Naive thymus-derived CD4-positive, alpha-beta T cell (primary cell): ENCODE measurements around the gene AHNAK. TPM values are rescaled to one million over a fixed set of nuclear protein-coding genes. Genes with fewer than 3 reads are reported as not detected.
A peak's percentile ranks its signal among the peaks of the same experiment; 100 is the strongest.

Experiments
- ATAC-seq: fragments of 150-1000 bp; cut with Tn5 transposase; 2 replicates; pipeline ENCODE4 v1.10.0; 2021; ENCODE audit warnings: mild to moderate bottlenecking, moderate library complexity
- CTCF ChIA-PET: fragments of 350-600 bp; sonication (Branson Sonifier 250); formaldehyde crosslinking; loops from one replicate; lab custom pipeline; 2021; ENCODE audit warnings: antibody characterized with exemption; lab: Charles Lee
- POLR2A ChIA-PET: fragments of 350-600 bp; sonication (Branson Sonifier 250); formaldehyde crosslinking; loops from one replicate; lab custom pipeline; 2021; ENCODE audit warnings: antibody characterized with exemption, inconsistent platforms; lab: Charles Lee
- DNase-seq, 9 donors: peaks; one replicate each; pipeline versions ENCODE4 v3.0.0 to v3.0.0-alpha.2; 2020 to 2022; ENCODE audit warnings: mixed read lengths in 1 of 9
- H3K27ac ChIP-seq: one replicate; pipeline ENCODE4 v1.7.0; 2013; ENCODE audit warnings: mild to moderate bottlenecking, low read depth, low read length, moderate library complexity
- H3K27me3 ChIP-seq, 2 donors: one replicate each; pipeline ENCODE4 v1.7.0; 2013; ENCODE audit warnings: low read length in 2 of 2, mild to moderate bottlenecking in 2 of 2, moderate library complexity in 2 of 2; ENCODE audit not compliant: control insufficient read depth in 2 of 2, insufficient read depth in 2 of 2
- H3K36me3 ChIP-seq, 3 experiments: 1 replicate in 2 of 3; 2 replicates in 1 of 3; pipeline ENCODE4 v1.7.0; 2013; ENCODE audit warnings: low read length in 3 of 3, mild to moderate bottlenecking in 3 of 3, moderate library complexity in 1 of 3; ENCODE audit not compliant: insufficient read depth in 3 of 3, control insufficient read depth in 2 of 3
- H3K4me1 ChIP-seq, 2 donors: one replicate each; pipeline ENCODE4 v1.7.0; 2013; ENCODE audit warnings: low read length in 2 of 2, mild to moderate bottlenecking in 2 of 2, moderate library complexity in 1 of 2; ENCODE audit not compliant: control insufficient read depth in 2 of 2, insufficient read depth in 2 of 2
- H3K4me3 ChIP-seq: 2 replicates; pipeline ENCODE4 v1.7.0; 2013; ENCODE audit warnings: mild to moderate bottlenecking, low read length
- H3K9me3 ChIP-seq, 3 experiments: 1 replicate in 2 of 3; 2 replicates in 1 of 3; pipeline ENCODE4 v1.7.0; 2013; ENCODE audit warnings: low read length in 3 of 3; ENCODE audit not compliant: control insufficient read depth in 2 of 3
- H3K27ac Mint-ChIP-seq, 9 donors: one replicate each; pipeline ENCODE4 v1.8.0; 2020 to 2022; ENCODE audit warnings: mixed read lengths in 9 of 9, mild to moderate bottlenecking in 8 of 9, moderate library complexity in 5 of 9, inconsistent platforms in 2 of 9
- H3K27me3 Mint-ChIP-seq, 5 donors: one replicate each; pipeline ENCODE4 v1.8.0; 2021 to 2022; ENCODE audit warnings: mixed read lengths in 5 of 5, mild to moderate bottlenecking in 1 of 5
- H3K36me3 Mint-ChIP-seq, 5 donors: one replicate each; pipeline ENCODE4 v1.8.0; 2020 to 2022; ENCODE audit warnings: mixed read lengths in 5 of 5, mild to moderate bottlenecking in 3 of 5, inconsistent platforms in 1 of 5
- H3K4me1 Mint-ChIP-seq, 7 donors: one replicate each; pipeline ENCODE4 v1.8.0; 2020 to 2022; ENCODE audit warnings: mixed read lengths in 7 of 7, mild to moderate bottlenecking in 3 of 7, inconsistent platforms in 1 of 7
- H3K4me3 Mint-ChIP-seq, 10 donors: one replicate each; pipeline ENCODE4 v1.8.0; 2020 to 2022; ENCODE audit warnings: mild to moderate bottlenecking in 10 of 10, mixed read lengths in 10 of 10, moderate library complexity in 6 of 10, inconsistent platforms in 2 of 10
- H3K9me3 Mint-ChIP-seq, 11 donors: one replicate each; pipeline ENCODE4 v1.8.0; 2020 to 2022; ENCODE audit warnings: mixed read lengths in 11 of 11, mild to moderate bottlenecking in 4 of 11, inconsistent platforms in 1 of 11, moderate library complexity in 1 of 11
- intact Hi-C, 2 donors: fragments of 100-400 bp; cut with micrococcal nuclease; formaldehyde crosslinking; loops; one replicate each; pipeline ENCODE4 v1.15.1; 2023
- polyA plus RNA-seq, 2 donors: library from polyadenylated mRNA; unstranded; fragments of 300-500 nt; fragmentation: Illumina TruSeq; gene quantifications; one replicate each; pipeline ENCODE4 v1.2.3, GENCODE V29; 2021
- total RNA-seq, 6 experiments: library from RNA in 5 of 6; stranded (reverse) in 5 of 6; gene quantifications; 1 replicate in 5 of 6; 2 replicates in 1 of 6; pipeline ENCODE4 v1.2.3 and lab custom pipeline; 2021 to 2026

AHNAK gene
- total and polyA plus RNA-seq, 7 experiments from 2014 or later, result 6.7 to 622 (median 233) TPM

- no peaks in the 10 kb centered on the region for H3K36me3 ChIP-seq
- Mint-ChIP-seq H3K36me3 (peaks cover 0 to 2% (median 0%) of the 10 kb centered on the region in 5 donors), H3K9me3 (no peaks in the 10 kb centered on the region)
Measured at GRCh38 chr11:62421996-62422395, 124.6 kb downstream of the AHNAK start.

GRCh38 chr11:62420882-62421281, 125.7 kb downstream of the AHNAK start:
- Histone ChIP-seq H3K4me3 (no peak overlapping the region), H3K27me3 (no peaks in the 10 kb centered on the region), H3K4me1 (peaks cover 0 to 2% of the 10 kb centered on the region in 2 donors), H3K27ac (no peak overlapping the region), H3K9me3 (no peaks in the 10 kb centered on the region), H3K36me3 (no peaks in the 10 kb centered on the region)
- Mint-ChIP-seq H3K4me1 (peaks cover 0 to 12% (median 7%) of the 10 kb centered on the region in 7 donors), H3K27ac (peak overlapping the region in 2 of 9 donors; percentile 10 to 72), H3K36me3 (no peaks in the 10 kb centered on the region), H3K4me3 (no peak overlapping the region), H3K9me3 (no peaks in the 10 kb centered on the region), H3K27me3 (peaks cover 0 to 7% (median 0%) of the 10 kb centered on the region in 5 donors)
- DNase-seq (no peak), ATAC-seq (no peak)
- CTCF ChIA-PET, result interaction anchor here (0.5 to 5.1 kb wide), 4 partner anchors 26 to 1074 kb away, joined by 3 to 125 read pairs (median 4); no protein-coding TSS in a partner anchor
- POLR2A ChIA-PET, result interaction anchor here (0.6 to 1.5 kb wide), 2 partner anchors 153 to 441 kb away, joined by 3 read pairs; no protein-coding TSS in a partner anchor
- intact Hi-C loops, result loop anchor here in 1 of 2 donors (10.0 kb wide), 1 partner anchor 254 kb away; the partner anchor contains the start of genes LBHD1, UBXN1 and UQCC3

More at GRCh38 chr11:62421996-62422395, 124.6 kb downstream of the AHNAK start:
- intact Hi-C loops, result loop anchor here in 1 of 2 donors (10.0 kb wide), 1 partner anchor 253 kb away; the partner anchor contains the start of genes LBHD1, UBXN1 and UQCC3
- H3K4me1 ChIP-seq, result peaks cover 9 to 11% of the 10 kb centered on the region in 2 donors
- ChIA-PET POLR2A (interaction anchor here (1.5 kb wide), 1 partner anchor 152 kb away, joined by 3 read pairs; no protein-coding TSS in a partner anchor), CTCF (interaction anchor here (0.7 to 5.1 kb wide), 10 partner anchors 12 to 163 kb away, joined by 3 to 125 read pairs (median 3); no protein-coding TSS in a partner anchor)
- DNase-seq, result no peak
- no peak for ATAC-seq
- H3K4me3 ChIP-seq, result no peak overlapping the region
- no peaks in the 10 kb centered on the region for H3K27me3 ChIP-seq
- Mint-ChIP-seq H3K27ac (peak overlapping the region in 1 of 9 donors; percentile 20), H3K4me3 (no peak overlapping the region), H3K27me3 (peaks cover 0 to 7% (median 0%) of the 10 kb centered on the region in 5 donors), H3K4me1 (peaks cover 6 to 21% (median 12%) of the 10 kb centered on the region in 7 donors)
- no peaks in the 10 kb centered on the region for H3K9me3 ChIP-seq
- no peak overlapping the region for H3K27ac ChIP-seq

GRCh38 chr11:62419943-62420342, 126.7 kb downstream of the AHNAK start:
- CTCF ChIA-PET, result interaction anchor here (0.5 to 0.7 kb wide), 2 partner anchors 15 to 26 kb away, joined by 3 read pairs; no protein-coding TSS in a partner anchor
- DNase-seq, result no peak
- Mint-ChIP-seq H3K4me1 (peaks cover 0 to 11% (median 7%) of the 10 kb centered on the region in 7 donors), H3K36me3 (no peaks in the 10 kb centered on the region), H3K27ac (no peak overlapping the region), H3K9me3 (no peaks in the 10 kb centered on the region), H3K4me3 (no peak overlapping the region), H3K27me3 (peaks cover 0 to 7% (median 0%) of the 10 kb centered on the region in 5 donors)
- H3K9me3 ChIP-seq, result no peaks in the 10 kb centered on the region
- peaks cover 0 to 2% of the 10 kb centered on the region in 2 donors for H3K4me1 ChIP-seq
- no peak overlapping the region for H3K4me3 ChIP-seq
- no peak overlapping the region for H3K27ac ChIP-seq
- intact Hi-C loops, result loop anchor here in 1 of 2 donors (10.0 kb wide), 1 partner anchor 255 kb away; the partner anchor contains the start of genes LBHD1, UBXN1 and UQCC3
- no peaks in the 10 kb centered on the region for H3K36me3 ChIP-seq
- H3K27me3 ChIP-seq, result no peaks in the 10 kb centered on the region
- POLR2A ChIA-PET, result no interaction called here
- no peak for ATAC-seq

DNA sequence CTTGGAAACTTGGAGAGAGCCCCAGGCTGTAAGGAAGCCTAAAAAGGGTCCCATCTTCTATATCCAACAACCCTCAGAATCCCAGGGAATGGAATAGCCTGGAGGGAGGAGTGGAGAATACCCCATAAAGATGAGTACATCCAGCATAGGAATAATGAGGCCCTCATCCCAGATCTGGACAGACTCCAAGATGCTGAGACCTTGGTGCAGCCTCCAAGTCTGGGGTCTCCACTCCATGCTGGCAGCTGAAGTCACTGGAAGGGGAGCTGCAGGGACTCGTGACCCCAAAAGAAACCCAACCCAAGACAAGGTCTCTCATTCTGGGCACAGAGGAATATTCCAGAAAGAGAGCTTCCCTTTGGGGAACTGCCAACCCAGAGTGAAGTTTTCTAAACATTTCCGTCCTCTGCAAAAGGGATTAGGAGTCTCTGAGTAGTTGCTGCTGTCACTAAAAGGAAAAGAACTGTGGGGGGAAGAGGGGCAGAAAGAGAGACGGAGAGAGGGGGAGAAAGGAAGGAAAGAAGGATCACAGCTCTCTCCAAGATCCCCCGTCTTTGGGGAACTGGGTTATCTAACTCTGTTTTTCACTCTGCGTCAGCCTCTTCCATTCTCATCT, 127.2 kb downstream of the AHNAK start:
- intact Hi-C loops, result no loop called here
- Mint-ChIP-seq H3K4me3 (no peak overlapping the region), H3K36me3 (no peaks in the 10 kb centered on the region), H3K27ac (no peak overlapping the region), H3K27me3 (peaks cover 0 to 7% (median 0%) of the 10 kb centered on the region in 5 donors), H3K4me1 (peaks cover 0 to 6% (median 3%) of the 10 kb centered on the region in 7 donors), H3K9me3 (no peaks in the 10 kb centered on the region)
- Histone ChIP-seq H3K27me3 (no peaks in the 10 kb centered on the region), H3K36me3 (no peaks in the 10 kb centered on the region), H3K27ac (no peak overlapping the region), H3K4me1 (peaks cover 0 to under 1% of the 10 kb centered on the region in 2 donors), H3K9me3 (no peaks in the 10 kb centered on the region), H3K4me3 (no peak overlapping the region)
- POLR2A ChIA-PET, result interaction anchor here (0.7 to 1.3 kb wide), 2 partner anchors 172 to 175 kb away, joined by 3 read pairs; partner anchors contain the start of gene TUT1
- no peak for ATAC-seq
- DNase-seq, result no peak
- CTCF ChIA-PET, result interaction anchor here (0.5 to 1.4 kb wide), 3 partner anchors 16 to 138 kb away, joined by 3 to 4 read pairs (median 3); no protein-coding TSS in a partner anchor

DNA sequence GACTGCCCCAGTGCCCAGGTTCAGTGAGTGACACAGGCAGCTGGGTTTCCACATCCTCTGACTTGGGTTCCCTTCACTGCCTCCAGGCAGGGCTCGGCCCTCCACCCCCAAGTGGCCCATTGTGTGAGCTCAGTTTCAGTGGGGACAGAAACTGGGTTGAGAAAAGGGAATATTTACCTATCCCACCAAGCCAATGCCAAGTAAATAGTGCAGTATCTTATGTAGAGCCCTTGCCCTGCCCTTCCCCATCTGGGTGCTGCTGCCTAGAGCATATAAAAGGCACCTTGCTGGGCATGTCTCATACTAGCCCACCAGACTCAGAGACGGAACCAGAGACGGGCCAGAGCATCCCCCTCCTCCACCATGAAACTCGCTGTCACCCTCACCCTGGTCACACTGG, 127.9 kb downstream of the AHNAK start, which contains the start of gene SCGB1A1:
Gene SCGB1A1 (plus strand): TSS at position 301 of the 400 bp plus-strand sequence. CDS start 63 bp downstream, at position 364.
- Mint-ChIP-seq H3K4me1 (peaks cover 0 to 5% (median 0%) of the 10 kb centered on the region in 7 donors), H3K4me3 (no peak within 1 kb of the TSS), H3K27ac (peak within 1 kb of the TSS in 1 of 9 donors; percentile 33), H3K9me3 (no peaks in the 10 kb centered on the region), H3K36me3 (no peaks in the 10 kb centered on the region), H3K27me3 (peaks cover 0 to 7% (median 0%) of the 10 kb centered on the region in 5 donors)
- intact Hi-C loops, result no loop called here
- ChIA-PET CTCF (interaction anchor here (1.4 kb wide), 1 partner anchor 139 kb away, joined by 4 read pairs; no protein-coding TSS in a partner anchor), POLR2A (interaction anchor here (1.3 kb wide), 1 partner anchor 173 kb away, joined by 3 read pairs; the partner anchor contains the start of gene TUT1)
- Histone ChIP-seq H3K36me3 (no peaks in the 10 kb centered on the region), H3K4me1 (no peaks in the 10 kb centered on the region), H3K27ac (no peak within 1 kb of the TSS), H3K27me3 (no peaks in the 10 kb centered on the region), H3K4me3 (no peak within 1 kb of the TSS), H3K9me3 (no peaks in the 10 kb centered on the region)
- DNase-seq (no peak), ATAC-seq (no peak)

DNA sequence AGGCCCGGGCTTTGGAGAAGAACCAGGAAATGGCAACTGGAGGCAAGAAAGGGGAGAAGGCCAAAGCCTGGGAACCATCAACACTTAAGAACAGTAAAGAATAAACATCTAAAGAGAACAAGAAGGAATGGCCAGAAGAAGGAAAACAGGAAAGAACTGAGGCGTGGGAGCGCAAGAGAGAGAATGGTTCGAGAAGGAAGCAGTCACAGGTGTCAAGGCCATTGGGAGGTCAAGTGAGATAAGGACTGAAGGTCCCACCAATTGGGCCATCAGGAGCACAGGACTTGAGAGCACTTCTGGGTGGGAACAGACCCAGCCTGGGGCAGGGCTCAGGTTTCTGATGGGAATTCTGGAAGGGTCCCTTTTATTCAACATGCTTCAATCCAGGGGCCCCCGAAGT, 128.5 kb downstream of the AHNAK start:
- DNase-seq, result no peak
- Histone ChIP-seq H3K9me3 (no peaks in the 10 kb centered on the region), H3K4me1 (no peaks in the 10 kb centered on the region), H3K4me3 (no peak overlapping the region), H3K27ac (no peak overlapping the region), H3K27me3 (no peaks in the 10 kb centered on the region), H3K36me3 (no peaks in the 10 kb centered on the region)
- no peak for ATAC-seq
- Mint-ChIP-seq H3K27me3 (peaks cover 0 to 2% (median 0%) of the 10 kb centered on the region in 5 donors), H3K27ac (peak overlapping the region in 1 of 9 donors; percentile 33), H3K4me1 (peaks cover 0 to 3% (median 0%) of the 10 kb centered on the region in 7 donors), H3K9me3 (no peaks in the 10 kb centered on the region), H3K36me3 (no peaks in the 10 kb centered on the region), H3K4me3 (no peak overlapping the region)
- intact Hi-C loops, result no loop called here
- ChIA-PET CTCF (interaction anchor here (1.4 kb wide), 1 partner anchor 139 kb away, joined by 4 read pairs; no protein-coding TSS in a partner anchor), POLR2A (interaction anchor here (1.3 kb wide), 1 partner anchor 173 kb away, joined by 3 read pairs; the partner anchor contains the start of gene TUT1)
